CD4-positive, alpha-beta T cell treated with Interleukin-6 at 100 ng/mL for 8 hours (primary cell): ENCODE measurements around the gene NFIX.

ENCODE experiments used
- DNase-seq: peaks from one replicate; pipeline ENCODE4 v3.0.0-alpha.2; 2020; ENCODE audit warnings: mixed read lengths, low spot score

The NFIX gene

DNA sequence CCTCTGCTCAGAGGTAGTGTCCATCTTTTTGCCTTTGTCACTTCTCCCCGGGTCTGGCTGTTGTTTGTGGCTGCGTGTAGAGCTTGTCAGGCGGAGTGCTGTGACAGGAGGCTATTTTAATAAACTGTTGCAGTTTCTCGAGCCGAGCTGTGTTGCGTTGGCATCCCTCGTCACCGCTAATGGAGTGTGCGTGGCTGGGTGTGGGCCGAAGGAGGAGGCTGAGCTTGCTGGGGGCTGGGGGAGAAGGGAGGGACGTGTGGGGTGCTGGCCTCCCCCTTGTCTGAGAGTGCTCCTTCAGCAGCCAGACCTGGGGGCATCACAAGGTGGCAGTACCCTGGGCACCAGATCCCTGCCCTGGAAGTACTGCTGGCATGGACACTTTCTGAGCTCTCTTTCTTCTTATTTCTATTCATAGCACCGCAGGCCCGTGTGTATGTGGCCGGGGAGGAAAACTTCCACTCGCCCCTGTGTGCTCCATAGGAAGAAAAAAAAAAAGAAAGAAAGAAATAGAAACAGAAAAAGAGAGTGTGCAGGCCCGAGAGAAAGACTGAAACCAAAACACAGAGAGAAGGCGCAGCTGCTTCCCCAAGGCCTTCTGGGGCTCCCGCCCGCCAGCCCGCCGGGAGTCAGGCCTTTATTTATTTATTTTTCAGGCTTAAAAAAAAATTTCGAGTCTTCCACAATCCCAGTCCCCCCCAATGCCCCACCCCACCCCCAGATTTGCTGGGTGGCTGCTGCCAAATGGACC lies 27.0 kb downstream of the NFIX start:
- DNase-seq: no peak

DNA sequence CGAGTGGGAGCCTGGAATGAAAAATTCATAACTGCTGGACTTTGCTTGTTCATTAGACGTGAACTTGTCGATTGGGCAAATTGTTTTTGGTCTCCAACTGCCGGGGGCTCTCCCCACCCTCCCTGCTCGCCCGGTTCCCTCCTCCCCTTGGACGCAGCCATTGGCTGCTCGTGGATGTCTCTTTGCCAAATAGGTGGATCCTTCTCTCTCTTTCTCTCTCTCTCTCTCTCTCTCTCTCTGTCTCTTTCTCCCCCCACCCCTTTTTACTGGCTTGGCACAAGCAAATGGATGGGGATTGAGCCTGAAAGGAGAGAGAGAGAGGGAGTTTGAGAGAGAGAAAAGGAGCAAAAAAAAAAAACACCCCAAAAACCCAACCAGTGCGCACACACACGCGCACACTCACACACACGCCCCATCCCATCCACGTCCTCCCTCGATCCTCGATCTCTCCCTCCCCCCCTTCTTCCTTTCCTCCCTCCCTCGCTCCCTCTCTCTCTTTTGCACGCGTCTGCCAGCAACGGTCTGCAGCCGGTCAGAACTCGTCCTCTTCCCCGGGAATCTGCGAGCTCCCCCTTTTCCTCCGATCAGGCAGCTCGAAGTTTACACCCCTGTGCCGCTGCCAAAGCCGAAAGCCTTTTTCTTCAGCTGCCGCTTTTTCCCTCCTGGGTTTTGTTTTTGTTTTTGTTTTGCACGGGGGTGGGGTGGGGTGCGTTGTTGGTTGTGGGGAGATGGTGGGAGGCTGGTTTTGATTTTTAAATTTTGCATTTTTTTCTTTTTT lies 27.8 kb downstream of the NFIX start:
- no peak for DNase-seq

DNA sequence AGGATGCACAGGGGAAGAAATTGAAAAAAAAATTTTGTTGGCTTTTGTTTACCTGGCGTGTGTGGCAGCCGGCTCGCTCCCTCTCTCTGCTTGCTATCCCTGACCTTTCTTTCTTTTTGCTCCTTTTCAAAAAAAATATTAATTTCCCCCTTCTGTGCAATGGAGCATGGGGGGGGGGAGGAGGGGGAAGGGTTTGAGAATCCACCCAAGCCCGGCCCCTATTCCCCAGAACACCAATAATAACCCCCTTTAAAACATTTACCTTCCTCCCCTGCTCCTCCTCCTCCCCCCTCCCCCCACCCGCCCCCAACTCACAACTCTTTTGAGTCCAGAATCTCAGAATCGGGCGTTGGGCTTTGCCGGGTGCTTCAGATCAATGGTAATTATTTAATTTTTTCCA lies 28.4 kb downstream of the NFIX start:
- no peak for DNase-seq

DNA sequence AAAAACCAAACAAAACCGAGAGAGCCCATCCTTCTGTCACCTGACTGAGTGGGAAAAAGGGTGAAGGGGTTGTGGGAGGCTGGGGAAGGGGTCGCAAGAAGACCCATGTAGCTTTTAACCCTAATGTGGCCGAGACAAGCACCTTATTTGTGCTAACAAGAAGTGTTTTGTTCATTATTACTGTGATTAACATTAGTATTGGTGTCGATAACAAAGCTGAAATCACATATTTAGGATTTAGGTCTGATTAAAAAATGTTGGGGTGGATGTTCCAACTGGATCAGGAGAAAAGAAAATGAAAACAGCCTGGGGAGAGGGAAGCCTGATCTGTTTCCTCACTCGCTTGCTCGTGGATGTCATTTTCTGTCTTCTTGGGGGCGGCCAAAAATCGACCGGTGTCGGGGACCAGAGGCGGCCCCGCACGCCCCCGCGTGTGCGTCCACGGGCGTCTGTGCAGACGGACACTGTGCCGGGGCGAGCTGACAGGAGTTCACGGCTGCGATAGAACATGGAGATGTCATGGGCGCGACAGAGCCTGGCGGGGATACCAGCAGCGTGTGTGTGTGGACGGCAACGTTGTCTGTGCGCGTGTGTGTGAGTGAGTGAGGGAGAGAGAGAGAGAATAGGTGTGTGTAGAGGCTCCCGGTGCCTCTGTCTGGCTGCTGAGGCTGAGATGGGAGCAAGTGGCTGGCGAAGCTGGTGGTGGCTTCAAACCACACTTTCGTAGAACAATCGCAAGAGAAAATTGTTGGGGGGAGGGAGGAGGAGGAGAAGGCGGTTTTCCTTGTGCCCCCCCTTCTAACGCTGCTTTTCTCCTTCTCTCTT lies 29.1 kb downstream of the NFIX start:
- DNase-seq: no peak

- DNase-seq: no peak
Measured at GRCh38 chr19:13024951-13025697, 29.8 kb downstream of the NFIX start.

- no peak for DNase-seq
Measured at GRCh38 chr19:13025819-13026456, 30.7 kb downstream of the NFIX start.

GRCh38 chr19:13026462-13027370 lies 31.4 kb downstream of the NFIX start:
- DNase-seq: no peak

DNA sequence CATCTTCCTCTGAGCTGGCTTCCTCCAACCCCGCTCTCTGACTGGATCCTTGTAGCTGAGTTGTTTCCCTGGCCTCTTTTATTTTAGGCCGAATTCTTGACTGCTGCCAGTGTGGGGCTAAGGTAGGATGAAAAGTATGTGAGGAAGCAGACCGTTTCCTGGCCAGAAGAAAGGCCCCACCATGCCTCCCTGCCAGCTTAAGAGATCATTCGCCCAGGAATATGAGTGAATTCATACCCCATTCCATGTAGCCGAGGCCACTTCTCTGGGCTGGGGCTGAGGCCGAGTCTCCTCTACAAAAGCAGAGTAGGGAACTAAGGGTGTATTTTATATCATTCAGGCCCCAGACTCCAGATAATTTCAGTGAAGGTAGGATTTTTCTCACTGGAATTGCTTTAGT lies 32.3 kb downstream of the NFIX start:
- no peak for DNase-seq

- DNase-seq: no peak
Measured at GRCh38 chr19:13028027-13028426, 32.8 kb downstream of the NFIX start.

DNA sequence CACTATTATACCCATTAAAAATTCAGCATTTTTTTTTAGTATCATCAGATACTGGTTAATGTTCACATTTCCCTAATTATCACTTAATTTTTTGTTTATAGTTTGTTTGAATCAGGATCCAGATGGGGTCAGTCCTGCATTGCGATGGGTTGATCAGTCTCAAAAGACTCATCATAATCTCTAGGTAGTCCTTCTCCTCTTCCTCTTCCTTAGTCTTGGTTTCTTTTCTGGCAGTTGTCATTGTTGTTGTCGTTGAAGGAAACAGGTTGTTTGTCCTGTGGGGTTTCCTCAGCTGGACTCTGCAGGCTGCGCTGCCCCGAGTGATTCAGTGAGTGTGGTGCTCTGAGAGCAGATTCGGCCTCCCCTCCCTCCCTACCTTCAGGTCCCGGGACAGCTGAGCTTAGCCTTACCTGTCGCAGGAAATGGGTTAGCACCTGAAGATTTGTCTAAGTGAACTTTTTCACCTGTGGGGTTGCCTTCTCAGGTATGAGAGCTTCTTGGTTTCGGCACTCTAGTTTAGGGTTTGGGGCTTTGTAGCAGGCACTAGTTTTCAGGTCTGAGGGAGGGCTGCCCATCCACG lies 34.1 kb downstream of the NFIX start:
- no peak for DNase-seq

DNA sequence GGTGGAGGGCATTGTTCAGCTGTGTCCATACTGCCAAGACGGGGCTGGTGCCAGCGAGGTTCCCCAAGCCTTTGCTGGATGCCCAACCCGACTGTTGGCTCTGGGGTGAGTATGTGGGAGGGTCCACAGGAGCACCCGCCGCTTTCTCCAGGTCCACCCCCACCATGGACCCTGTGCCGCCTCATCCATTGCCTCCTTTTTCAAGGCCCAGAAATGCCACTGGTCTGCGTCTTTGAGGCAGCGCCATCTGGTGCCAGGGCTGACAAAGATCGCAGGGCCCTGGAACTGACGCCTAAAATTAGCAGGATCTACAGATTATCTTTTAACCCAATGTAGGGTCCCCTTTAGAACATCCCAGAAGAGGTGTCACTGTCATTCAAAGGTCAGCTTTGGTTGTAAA lies 34.6 kb downstream of the NFIX start:
- no peak for DNase-seq

GRCh38 chr19:13031917-13032623 lies 36.8 kb downstream of the NFIX start:
- no peak for DNase-seq

DNA sequence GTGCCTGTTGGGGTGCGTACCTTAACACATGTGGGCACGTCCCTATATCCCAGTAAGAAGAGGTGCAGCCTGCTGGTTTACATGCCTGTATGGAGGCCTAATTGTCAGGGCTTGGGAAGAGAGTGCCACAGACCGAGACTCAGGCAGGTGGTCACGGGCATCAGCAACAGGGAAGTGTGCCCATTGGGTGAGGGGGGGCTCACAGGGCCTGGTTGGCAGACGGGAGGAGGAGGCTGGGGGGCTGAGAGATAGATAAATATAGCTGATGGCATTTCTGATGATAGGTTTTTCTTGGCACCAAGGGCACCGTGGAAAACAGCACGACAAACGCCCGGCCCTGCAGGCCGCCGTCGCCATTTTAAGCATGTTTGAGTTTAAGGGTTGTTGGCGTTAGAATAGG lies 37.6 kb downstream of the NFIX start:
- DNase-seq: no peak

GRCh38 chr19:13033244-13033643 lies 38.0 kb downstream of the NFIX start:
- no peak for DNase-seq

- DNase-seq: peak; percentile 11
Measured at GRCh38 chr19:13033819-13034611, 38.7 kb downstream of the NFIX start.

- DNase-seq: no peak
Measured at GRCh38 chr19:13034636-13035035, 39.4 kb downstream of the NFIX start.

- no peak for DNase-seq
Measured at GRCh38 chr19:13035820-13036365, 40.6 kb downstream of the NFIX start.

DNA sequence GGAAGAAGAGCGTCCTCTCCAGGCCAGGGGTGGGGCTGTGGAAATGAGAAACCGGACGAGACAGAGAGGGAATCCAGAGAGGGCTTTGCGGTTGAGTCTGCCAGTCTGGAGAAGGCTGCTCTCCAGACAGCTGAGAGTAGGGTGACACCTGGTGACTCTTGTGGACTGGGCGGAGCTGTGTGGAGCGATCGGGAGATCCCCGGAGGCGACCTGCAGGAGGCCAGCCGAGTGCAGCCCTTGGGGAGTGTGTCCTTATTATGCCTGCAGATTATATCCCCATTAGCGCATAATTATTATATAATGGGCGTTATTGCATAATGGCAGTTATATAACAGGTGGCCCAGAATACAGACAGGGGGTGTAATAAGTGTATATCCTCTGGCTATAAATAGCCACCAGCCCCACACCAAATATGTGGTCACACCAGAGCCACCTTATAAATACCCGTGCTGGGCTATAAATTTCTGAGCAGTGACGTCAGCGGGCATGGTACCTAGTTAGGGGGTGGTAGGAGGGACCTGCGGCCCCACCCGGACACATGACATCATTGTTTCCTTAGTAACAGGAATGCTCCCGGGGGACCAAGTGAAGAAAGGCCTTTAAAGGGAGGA lies 41.2 kb downstream of the NFIX start:
- DNase-seq: no peak
